GM12892 (cell line): ENCODE results near the gene CORO7.

Experiments
- POLR2A ChIP-seq: IDR thresholded peaks from 2 replicates; pipeline ENCODE4 v1.6.1; 2011; ENCODE audit warnings: low read depth, low read length, control low read depth
- POLR2AphosphoS5 ChIP-seq: IDR thresholded peaks from 2 replicates; pipeline ENCODE4 v1.6.1; 2011; ENCODE audit warnings: low read depth, low read length, control low read depth
- TAF1 ChIP-seq: IDR thresholded peaks from 2 replicates; pipeline ENCODE4 v1.6.1; 2011; ENCODE audit warnings: low read depth, mild to moderate bottlenecking, control low read depth, low read length, borderline replicate concordance

- no peak for TF ChIP-seq POLR2A
- no peak for TF ChIP-seq POLR2AphosphoS5
- TF ChIP-seq TAF1 = no peak
These were observed 27.1 kb downstream of the CORO7 start for GRCh38 chr16:4389051-4389955.
